IMR-90 (cell line): ENCODE data around the gene ALDH5A1. TPM values are rescaled to one million over a fixed set of nuclear protein-coding genes. Genes with fewer than 3 reads are reported as not detected.

Experiments used
- ATAC-seq: fragments of 200-7000 bp; cut with Tn5 transposase; 2 replicates; pipeline ENCODE4 v1.9.1; 2020; ENCODE audit warnings: low read depth, mild to moderate bottlenecking, moderate library complexity
- BruUV-seq: library from RNA; stranded (reverse); fragments of 400-500 nt; replicated peaks from 2 replicates; lab custom pipeline; 2021; lab: Mats Ljungman, UMichigan
- CTCF ChIA-PET: fragments of 300-600 bp; formaldehyde crosslinking; extraction: SDS; loops from one replicate; lab custom pipeline; 2021; ENCODE audit warnings: antibody characterized with exemption; lab: Yijun Ruan, JAX
- POLR2A ChIA-PET: fragments of 300-600 bp; sonication (Branson Sonifier 250); formaldehyde crosslinking; loops from one replicate; lab custom pipeline; 2022; ENCODE audit warnings: antibody characterized with exemption; ENCODE audit not compliant: unreplicated experiment; lab: Charles Lee
- DNase-seq: peaks from one replicate; pipeline ENCODE4 v3.0.0; 2013
- H2AFZ ChIP-seq: replicated peaks from 2 replicates; pipeline ENCODE3; 2013; ENCODE audit warnings: low read length, mild to moderate bottlenecking; ENCODE audit not compliant: poor library complexity
- H2AK5ac ChIP-seq: 2 replicates; pipeline ENCODE4 v1.6.1; 2013; ENCODE audit warnings: low read depth, low read length, inconsistent platforms
- H2AK9ac ChIP-seq: replicated peaks from 2 replicates; pipeline ENCODE3; 2013; ENCODE audit warnings: mild to moderate bottlenecking, low read depth, low read length, moderate library complexity; ENCODE audit not compliant: poor library complexity
- H2BK120ac ChIP-seq: 2 replicates; pipeline ENCODE4 v1.6.1; 2013; ENCODE audit warnings: low read depth, low read length, inconsistent platforms
- H2BK15ac ChIP-seq: 3 replicates; pipeline ENCODE4 v1.6.1; 2013; ENCODE audit warnings: low read depth, low read length, inconsistent platforms
- H2BK20ac ChIP-seq: 2 replicates; pipeline ENCODE4 v1.6.1; 2013; ENCODE audit warnings: low read depth, mild to moderate bottlenecking, inconsistent platforms, low read length, moderate library complexity
- H2BK5ac ChIP-seq: 2 replicates; pipeline ENCODE4 v1.6.1; 2013; ENCODE audit warnings: mild to moderate bottlenecking, low read depth, low read length, inconsistent platforms; ENCODE audit not compliant: poor library complexity, severe bottlenecking
- H3K14ac ChIP-seq: replicated peaks from 2 replicates; pipeline ENCODE4 v1.6.1; 2013; ENCODE audit warnings: low read depth, low read length, inconsistent platforms
- H3K18ac ChIP-seq: 2 replicates; pipeline ENCODE4 v1.6.1; 2013; ENCODE audit warnings: low read depth, low read length, control low read depth
- H3K23ac ChIP-seq: 2 replicates; pipeline ENCODE4 v1.6.1; 2013; ENCODE audit warnings: low read depth, low read length, inconsistent platforms
- H3K27ac ChIP-seq: 2 replicates; pipeline ENCODE4 v1.5.1; 2013; ENCODE audit warnings: mild to moderate bottlenecking, control low read depth, low read length; ENCODE audit not compliant: insufficient read depth
- H3K27me3 ChIP-seq: 2 replicates; pipeline ENCODE4 v1.6.1; 2013; ENCODE audit warnings: low read length; ENCODE audit not compliant: control insufficient read depth, insufficient read depth
- H3K36me3 ChIP-seq: 2 replicates; pipeline ENCODE4 v1.6.1; 2013; ENCODE audit warnings: low read length, mixed read lengths; ENCODE audit not compliant: control insufficient read depth, insufficient read depth
- H3K4ac ChIP-seq: 2 replicates; pipeline ENCODE4 v1.6.1; 2013; ENCODE audit warnings: low read depth, low read length, inconsistent platforms
- H3K4me1 ChIP-seq: 2 replicates; pipeline ENCODE4 v1.6.1; 2013; ENCODE audit warnings: low read length, mixed read lengths; ENCODE audit not compliant: control insufficient read depth, insufficient read depth
- H3K4me2 ChIP-seq: 2 replicates; pipeline ENCODE4 v1.6.1; 2013; ENCODE audit warnings: low read depth, mild to moderate bottlenecking, control low read depth, low read length, moderate library complexity
- H3K4me3 ChIP-seq: 2 replicates; pipeline ENCODE4 v1.5.1; 2013; ENCODE audit warnings: low read depth, mild to moderate bottlenecking, control low read depth, low read length, moderate library complexity; ENCODE audit not compliant: insufficient read depth
- H3K56ac ChIP-seq: 2 replicates; pipeline ENCODE4 v1.6.1; 2013; ENCODE audit warnings: low read length, inconsistent platforms; ENCODE audit not compliant: insufficient read depth; ENCODE audit errors: extremely low read depth
- H3K79me1 ChIP-seq, 2 experiments: 2 replicates each; pipeline ENCODE4 v1.6.1; 2013; ENCODE audit warnings: low read length in 2 of 2, inconsistent platforms in 1 of 2, low read depth in 1 of 2
- H3K9ac ChIP-seq: 2 replicates; pipeline ENCODE4 v1.6.1; 2013; ENCODE audit warnings: low read depth, low read length, control low read depth
- H3K9me1 ChIP-seq: 2 replicates; pipeline ENCODE4 v1.6.1; 2013; ENCODE audit warnings: low read length, inconsistent platforms; ENCODE audit not compliant: insufficient read depth
- H3K9me3 ChIP-seq: 2 replicates; pipeline ENCODE4 v1.6.1; 2013; ENCODE audit warnings: low read length; ENCODE audit not compliant: control insufficient read depth, insufficient read depth
- H4K20me1 ChIP-seq: 2 replicates; pipeline ENCODE4 v1.6.1; 2013; ENCODE audit warnings: low read length, inconsistent platforms; ENCODE audit not compliant: insufficient read depth
- H4K5ac ChIP-seq: 2 replicates; pipeline ENCODE4 v1.6.1; 2013; ENCODE audit warnings: mild to moderate bottlenecking, low read depth, low read length, control low read depth
- H4K8ac ChIP-seq, 2 experiments: 2 replicates each; pipeline ENCODE4 v1.6.1; 2013; ENCODE audit warnings: low read depth in 2 of 2, low read length in 2 of 2, control low read depth in 1 of 2, inconsistent platforms in 1 of 2
- H4K91ac ChIP-seq: 2 replicates; pipeline ENCODE4 v1.6.1; 2013; ENCODE audit warnings: low read depth, low read length, inconsistent platforms; ENCODE audit not compliant: insufficient read depth
- CEBPB ChIP-seq: IDR thresholded peaks from 2 replicates; pipeline ENCODE4 v1.6.1; 2012; ENCODE audit warnings: low read depth, low read length, improper control_type of control experiment
- CTCF ChIP-seq: conservative IDR thresholded peaks from 2 replicates; pipeline ENCODE4 v1.5.1; 2012; ENCODE audit warnings: mild to moderate bottlenecking, low read depth, low read length, improper control_type of control experiment
- FOS ChIP-seq: fragments of 150-350 bp; IDR thresholded peaks from 2 replicates; pipeline ENCODE4 v1.6.1; 2016; ENCODE audit warnings: low read depth, low read length
- NFE2L2 ChIP-seq: fragments of 150-350 bp; IDR thresholded peaks from 2 replicates; pipeline ENCODE4 v1.6.1; 2016; ENCODE audit warnings: low read depth, mild to moderate bottlenecking, low read length
- POLR2A ChIP-seq: IDR thresholded peaks from 2 replicates; pipeline ENCODE4 v1.6.1; 2012; ENCODE audit warnings: mild to moderate bottlenecking, low read depth, low read length
- RAD21 ChIP-seq: IDR thresholded peaks from 2 replicates; pipeline ENCODE4 v1.6.1; 2012; ENCODE audit warnings: low read length, improper control_type of control experiment
- RFX5 ChIP-seq: IDR thresholded peaks from 2 replicates; pipeline ENCODE4 v1.8.0; 2012; ENCODE audit warnings: low read depth, mild to moderate bottlenecking, low read length, moderate library complexity
- WGBS, 2 experiments: methylation state at CpG; one replicate each; pipeline versions ENCODE4 v1.1.5 to v1.1.7; 2013; ENCODE audit warnings: missing lambda C conversion rate in 2 of 2; ENCODE audit not compliant: insufficient read length in 1 of 2; ENCODE audit errors: extremely low coverage in 2 of 2; 5-methylcytosine and 5-hydroxymethylcytosine counted together
- dilution Hi-C: fragments of 300-500 bp; cut with HindIII; formaldehyde crosslinking; loops from one replicate; pipeline ENCODE4 v1.14.3; 2018; ENCODE audit warnings: low sequenced_read_pairs; ENCODE audit not compliant: unreplicated experiment
- in situ Hi-C: fragments of 300-500 bp; cut with MboI; formaldehyde crosslinking; loops from 3 replicates; pipeline ENCODE4 v1.14.3; 2019; ENCODE audit warnings: low sequenced_read_pairs, inconsistent platforms, mixed read lengths
- intact Hi-C: fragments of 100-400 bp; cut with micrococcal nuclease; formaldehyde crosslinking; loops from 2 replicates; pipeline ENCODE4 v1.10.0; 2022
- polyA plus RNA-seq, 3 experiments: library from polyadenylated mRNA; depleted of rRNA; stranded (reverse); fragments of >200 nt; gene quantifications; 2 replicates each; pipeline ENCODE4 v1.2.3, GENCODE V29; 2012; ENCODE audit warnings: low replicate concordance in 1 of 3
- total RNA-seq: library from RNA; depleted of rRNA; stranded (reverse); fragments of >200 nt; gene quantifications from 2 replicates; pipeline ENCODE4 v1.2.3, GENCODE V29; 2012

The ALDH5A1 gene
- total and polyA plus RNA-seq, 2 of the 4 experiments (the other 2 are of a cell fraction) = 0.36 to 0.48 TPM

GRCh38 chr6:24492475-24492874 is 2.3 kb upstream of the ALDH5A1 start:
- H4K20me1 ChIP-seq = no peaks in the 10 kb centered on the region
- no peak overlapping the region for H2AK9ac ChIP-seq
- peak overlapping the region; percentile 49 for H2AFZ ChIP-seq
- dilution Hi-C loops = no loop called here
- no peak overlapping the region for H2BK120ac ChIP-seq
- no peak overlapping the region for H4K8ac ChIP-seq
- in situ Hi-C loops = no loop called here
- no peak for ATAC-seq
- no peak overlapping the region for H3K56ac ChIP-seq
- no peaks in the 10 kb centered on the region for H3K36me3 ChIP-seq
- H3K27ac ChIP-seq = no peak overlapping the region
- DNase-seq = peak; percentile 7
- H4K91ac ChIP-seq = no peak overlapping the region
- peaks cover 12% of the 10 kb centered on the region for H3K27me3 ChIP-seq
- ChIA-PET POLR2A (no interaction called here), CTCF (interaction anchor here (0.7 to 1.1 kb wide), 2 partner anchors 29 to 708 kb away, joined by 3 to 8 read pairs; no protein-coding TSS in a partner anchor)
- no peaks in the 10 kb centered on the region for H3K79me1 ChIP-seq
- no peak overlapping the region for H2BK15ac ChIP-seq
- TF ChIP-seq FOS (no peak), RAD21 (no peak), RFX5 (no peak), CTCF (0 out of 2 replicates have a peak, but pooled peaks have one; percentile 17), NFE2L2 (no peak), POLR2A (no peak), CEBPB (no peak)
- no CpG with 5 or more reads among the region's 3 CpGs for WGBS, 2 experiments
- H3K4me2 ChIP-seq = no peak overlapping the region
- H3K4ac ChIP-seq = no peak overlapping the region
- no peak overlapping the region for H3K23ac ChIP-seq
- BruUV-seq = no TSS peak
- peaks cover 5% of the 10 kb centered on the region for H3K4me1 ChIP-seq
- intact Hi-C loops = no loop called here
- H3K9me1 ChIP-seq = no peaks in the 10 kb centered on the region
- no peak overlapping the region for H2BK20ac ChIP-seq
- H4K5ac ChIP-seq = no peak overlapping the region
- no peak overlapping the region for H2BK5ac ChIP-seq
- H2AK5ac ChIP-seq = no peak overlapping the region
- no peak overlapping the region for H3K9ac ChIP-seq
- H3K18ac ChIP-seq = no peak overlapping the region
- H3K4me3 ChIP-seq = no peak overlapping the region
- no peaks in the 10 kb centered on the region for H3K9me3 ChIP-seq
- H3K14ac ChIP-seq = no peak overlapping the region
